Caco-2 (cell line): ENCODE data around the gene MCAT. TPM values are rescaled to one million over a fixed set of nuclear protein-coding genes. Genes with fewer than 3 reads are reported as not detected.

Experiments
- BruUV-seq: library from RNA; stranded (reverse); fragments of 400-500 nt; replicated peaks from 2 replicates; lab custom pipeline; 2021; lab: Mats Ljungman, UMichigan
- CTCF ChIA-PET: fragments of 300-600 bp; sonication (Branson Sonifier 250); formaldehyde crosslinking; loops from one replicate; lab custom pipeline; 2022; ENCODE audit warnings: antibody characterized with exemption; lab: Charles Lee
- POLR2A ChIA-PET: fragments of 300-600 bp; sonication (Branson Sonifier 250); formaldehyde crosslinking; loops from one replicate; lab custom pipeline; 2022; ENCODE audit warnings: antibody characterized with exemption; lab: Charles Lee
- DNase-seq, 2 experiments: peaks; one replicate each; pipeline versions ENCODE4 v3.0.0 to v3.0.0-alpha.2; 2020 to 2022
- H3K27me3 ChIP-seq: replicated peaks from 2 replicates; pipeline ENCODE4 v1.6.0; 2011; ENCODE audit warnings: low read length; ENCODE audit not compliant: control insufficient read depth, insufficient read depth
- H3K36me3 ChIP-seq: 2 replicates; pipeline ENCODE4 v1.5.1; 2011; ENCODE audit warnings: low read length; ENCODE audit not compliant: control insufficient read depth, insufficient read depth
- H3K4me1 ChIP-seq: fragments of 250-450 bp; sonication (Bioruptor Pico); 2 replicates; pipeline ENCODE4 v1.5.1; 2020; ENCODE audit warnings: mild to moderate bottlenecking
- H3K4me3 ChIP-seq: 2 replicates; pipeline ENCODE4 v1.5.1; 2011; ENCODE audit warnings: low read depth, mild to moderate bottlenecking, control low read depth, low read length
- H3K9me3 ChIP-seq: fragments of 250-450 bp; sonication (Bioruptor Pico); 2 replicates; pipeline ENCODE4 v1.5.1; 2020; ENCODE audit warnings: mild to moderate bottlenecking, moderate library complexity
- H3K27ac Mint-ChIP-seq: one replicate; pipeline ENCODE4 v1.8.0; 2022; ENCODE audit warnings: mixed read lengths; ENCODE audit not compliant: unreplicated experiment
- H3K27me3 Mint-ChIP-seq: one replicate; pipeline ENCODE4 v1.8.0; 2022; ENCODE audit warnings: mixed read lengths; ENCODE audit not compliant: insufficient read depth, unreplicated experiment
- H3K36me3 Mint-ChIP-seq: one replicate; pipeline ENCODE4 v1.8.0; 2022; ENCODE audit warnings: mild to moderate bottlenecking, mixed read lengths; ENCODE audit not compliant: insufficient read depth, unreplicated experiment
- H3K4me1 Mint-ChIP-seq: one replicate; pipeline ENCODE4 v1.8.0; 2022; ENCODE audit warnings: low read depth, mixed read lengths; ENCODE audit not compliant: unreplicated experiment
- H3K4me3 Mint-ChIP-seq: one replicate; pipeline ENCODE4 v1.8.0; 2022; ENCODE audit warnings: mild to moderate bottlenecking, moderate library complexity, mixed read lengths; ENCODE audit not compliant: unreplicated experiment
- H3K9me3 Mint-ChIP-seq: one replicate; pipeline ENCODE4 v1.8.0; 2022; ENCODE audit warnings: mixed read lengths; ENCODE audit not compliant: unreplicated experiment
- intact Hi-C: fragments of 100-400 bp; cut with micrococcal nuclease; formaldehyde crosslinking; loops from one replicate; pipeline ENCODE4 v1.10.0; 2022; ENCODE audit not compliant: unreplicated experiment
- total RNA-seq: library from RNA; stranded (reverse); gene quantifications from 2 replicates; pipeline ENCODE4 v1.2.3, GENCODE V29; 2022
- TF ChIP-seq, protein P1 (sequence below), 2 experiments: fragments of 200-600 bp in 1 of 2; IDR thresholded peaks; 1 replicate in 1 of 2; 2 replicates in 1 of 2; pipeline versions ENCODE4 v1.5.1 to v1.8.0; 2011 to 2022; ENCODE audit warnings: antibody characterized with exemption in 1 of 2, control low read depth in 1 of 2, inconsistent platforms in 1 of 2, low read depth in 1 of 2, low read length in 1 of 2, mild to moderate bottlenecking in 1 of 2, moderate library complexity in 1 of 2; ENCODE audit not compliant: insufficient read depth in 1 of 2, severe bottlenecking in 1 of 2, unreplicated experiment in 1 of 2

The MCAT gene
- total RNA-seq, 1 experiment from 2014 or later, result 23.5 TPM

DNA sequence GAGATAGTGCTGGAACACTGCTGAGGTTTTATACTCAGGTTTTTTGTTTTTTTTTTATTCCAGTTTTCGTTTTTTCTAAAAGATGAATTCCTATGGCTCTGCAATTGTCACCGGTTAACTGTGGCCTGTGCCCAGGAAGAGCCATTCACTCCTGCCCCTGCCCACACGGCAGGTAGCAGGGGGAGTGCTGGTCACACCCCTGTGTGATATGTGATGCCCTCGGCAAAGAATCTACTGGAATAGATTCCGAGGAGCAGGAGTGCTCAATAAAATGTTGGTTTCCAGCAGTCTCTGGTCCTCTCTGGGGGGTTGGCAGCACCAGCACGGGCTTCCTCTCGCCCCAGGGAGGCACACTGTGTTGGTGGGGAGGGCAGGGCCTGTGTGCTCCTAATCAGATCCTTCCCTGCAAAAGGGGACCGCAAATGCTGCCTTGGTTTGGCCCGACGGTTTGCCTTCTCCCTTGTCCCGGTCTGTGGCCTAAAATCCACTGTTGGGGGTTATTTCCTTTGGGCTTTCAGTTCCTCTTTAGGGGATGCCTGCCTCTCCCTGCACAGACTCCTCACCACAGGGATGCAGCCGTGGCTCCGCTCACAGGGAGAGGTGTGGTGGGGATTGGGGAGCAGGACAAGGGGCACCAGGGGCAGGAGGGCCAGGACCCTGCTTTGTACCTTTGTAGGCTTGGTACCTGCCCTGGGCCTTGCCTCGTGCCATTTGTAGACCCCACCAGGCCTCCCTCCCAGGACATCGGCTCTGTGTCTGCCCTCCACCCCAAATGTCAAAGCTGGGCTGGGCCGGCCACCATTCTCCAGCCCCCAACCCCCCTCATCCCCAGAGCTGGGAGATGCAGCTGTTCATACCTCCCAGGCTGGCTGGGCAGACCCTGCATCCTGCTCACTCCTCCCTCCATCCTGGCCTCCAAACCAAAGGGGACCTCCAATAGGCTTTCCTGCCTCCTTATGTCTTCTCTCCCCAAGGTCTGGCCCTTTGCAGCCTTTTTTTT, 13.5 kb downstream of the MCAT start:
- Mint-ChIP-seq H3K4me3 (no peak overlapping the region), H3K36me3 (peaks cover 66% of the 10 kb centered on the region), H3K27ac (peak overlapping the region; percentile 50), H3K9me3 (no peaks in the 10 kb centered on the region), H3K4me1 (peaks cover 29% of the 10 kb centered on the region), H3K27me3 (no peaks in the 10 kb centered on the region)
- DNase-seq, result no peak
- no peaks in the 10 kb centered on the region for H3K9me3 ChIP-seq
- peaks cover 50% of the 10 kb centered on the region for H3K4me1 ChIP-seq
- TF ChIP-seq, protein P1, sequence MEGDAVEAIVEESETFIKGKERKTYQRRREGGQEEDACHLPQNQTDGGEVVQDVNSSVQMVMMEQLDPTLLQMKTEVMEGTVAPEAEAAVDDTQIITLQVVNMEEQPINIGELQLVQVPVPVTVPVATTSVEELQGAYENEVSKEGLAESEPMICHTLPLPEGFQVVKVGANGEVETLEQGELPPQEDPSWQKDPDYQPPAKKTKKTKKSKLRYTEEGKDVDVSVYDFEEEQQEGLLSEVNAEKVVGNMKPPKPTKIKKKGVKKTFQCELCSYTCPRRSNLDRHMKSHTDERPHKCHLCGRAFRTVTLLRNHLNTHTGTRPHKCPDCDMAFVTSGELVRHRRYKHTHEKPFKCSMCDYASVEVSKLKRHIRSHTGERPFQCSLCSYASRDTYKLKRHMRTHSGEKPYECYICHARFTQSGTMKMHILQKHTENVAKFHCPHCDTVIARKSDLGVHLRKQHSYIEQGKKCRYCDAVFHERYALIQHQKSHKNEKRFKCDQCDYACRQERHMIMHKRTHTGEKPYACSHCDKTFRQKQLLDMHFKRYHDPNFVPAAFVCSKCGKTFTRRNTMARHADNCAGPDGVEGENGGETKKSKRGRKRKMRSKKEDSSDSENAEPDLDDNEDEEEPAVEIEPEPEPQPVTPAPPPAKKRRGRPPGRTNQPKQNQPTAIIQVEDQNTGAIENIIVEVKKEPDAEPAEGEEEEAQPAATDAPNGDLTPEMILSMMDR (IDR thresholded peaks at IDR 0.05; ENCODE audit: insufficient read depth in 1 of 2, low read depth in 1 of 2, low read length in 1 of 2, severe bottlenecking in 1 of 2, unreplicated experiment in 1 of 2), result no peak
- no TSS peak for BruUV-seq
- H3K27me3 ChIP-seq, result no peaks in the 10 kb centered on the region
- ChIA-PET CTCF (no interaction called here), POLR2A (no interaction called here)
- H3K36me3 ChIP-seq, result 0 out of 2 replicates have a peak, but pooled peaks cover 1% of the 10 kb centered on the region
- intact Hi-C loops, result no loop called here
- no peak overlapping the region for H3K4me3 ChIP-seq

DNA sequence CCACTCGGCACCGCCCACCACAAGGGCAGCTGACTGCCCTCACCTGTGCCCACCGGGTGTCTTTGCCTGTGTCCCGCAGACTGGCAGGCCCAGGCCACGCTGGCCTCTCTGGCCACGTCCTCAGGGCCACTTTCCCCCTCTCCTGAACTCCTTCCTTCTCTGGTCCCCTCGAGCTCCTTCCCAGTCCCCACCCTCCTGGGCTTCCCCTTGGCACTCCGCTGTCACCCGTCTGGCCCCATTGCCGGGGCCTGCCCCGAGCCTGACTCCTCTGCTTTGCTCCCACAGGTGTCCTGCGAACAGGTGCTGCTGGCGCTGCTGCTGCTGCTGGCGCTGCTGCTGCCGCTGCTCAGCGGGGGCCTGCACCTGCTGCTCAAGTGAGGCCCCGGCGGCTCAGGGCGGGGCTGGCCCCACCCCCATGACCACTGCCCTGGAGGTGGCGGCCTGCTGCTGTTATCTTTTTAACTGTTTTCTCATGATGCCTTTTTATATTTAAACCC, 14.2 kb downstream of the MCAT start:
- H3K36me3 Mint-ChIP-seq, result peaks cover 65% of the 10 kb centered on the region
- Histone ChIP-seq H3K36me3 (no peaks in the 10 kb centered on the region), H3K27me3 (no peaks in the 10 kb centered on the region), H3K9me3 (no peaks in the 10 kb centered on the region), H3K4me1 (peaks cover 50% of the 10 kb centered on the region), H3K4me3 (no peak overlapping the region)
- ChIA-PET CTCF (no interaction called here), POLR2A (no interaction called here)
- TF ChIP-seq, protein P1 (IDR thresholded peaks at IDR 0.05; ENCODE audit: insufficient read depth in 1 of 2, low read depth in 1 of 2, low read length in 1 of 2, severe bottlenecking in 1 of 2, unreplicated experiment in 1 of 2), result no peak
- H3K4me1 Mint-ChIP-seq, result peaks cover 29% of the 10 kb centered on the region
- no peaks in the 10 kb centered on the region for H3K27me3 Mint-ChIP-seq
- BruUV-seq, result no TSS peak
- intact Hi-C loops, result no loop called here
- peak; percentile 63 to 73 for DNase-seq
- peak overlapping the region; percentile 30 for H3K4me3 Mint-ChIP-seq
- H3K9me3 Mint-ChIP-seq, result no peaks in the 10 kb centered on the region
- peak overlapping the region; percentile 50 for H3K27ac Mint-ChIP-seq

GRCh38 chr22:43128116-43128515, 15.1 kb downstream of the MCAT start:
- Mint-ChIP-seq H3K27ac (peak overlapping the region; percentile 92), H3K36me3 (peaks cover 66% of the 10 kb centered on the region), H3K27me3 (no peaks in the 10 kb centered on the region), H3K4me1 (peaks cover 29% of the 10 kb centered on the region), H3K9me3 (no peaks in the 10 kb centered on the region), H3K4me3 (peak overlapping the region; percentile 22)
- CTCF ChIA-PET, result no interaction called here
- TF ChIP-seq, protein P1 (IDR thresholded peaks at IDR 0.05; ENCODE audit: insufficient read depth in 1 of 2, low read depth in 1 of 2, low read length in 1 of 2, severe bottlenecking in 1 of 2, unreplicated experiment in 1 of 2), result no peak
- DNase-seq, result no peak
- Histone ChIP-seq H3K9me3 (no peaks in the 10 kb centered on the region), H3K36me3 (no peaks in the 10 kb centered on the region), H3K4me3 (no peak overlapping the region), H3K27me3 (no peaks in the 10 kb centered on the region), H3K4me1 (peaks cover 50% of the 10 kb centered on the region)
- no TSS peak for BruUV-seq
- intact Hi-C loops, result no loop called here
- POLR2A ChIA-PET, result no interaction called here
